ENCODE data around the gene DOK6.

DNA sequence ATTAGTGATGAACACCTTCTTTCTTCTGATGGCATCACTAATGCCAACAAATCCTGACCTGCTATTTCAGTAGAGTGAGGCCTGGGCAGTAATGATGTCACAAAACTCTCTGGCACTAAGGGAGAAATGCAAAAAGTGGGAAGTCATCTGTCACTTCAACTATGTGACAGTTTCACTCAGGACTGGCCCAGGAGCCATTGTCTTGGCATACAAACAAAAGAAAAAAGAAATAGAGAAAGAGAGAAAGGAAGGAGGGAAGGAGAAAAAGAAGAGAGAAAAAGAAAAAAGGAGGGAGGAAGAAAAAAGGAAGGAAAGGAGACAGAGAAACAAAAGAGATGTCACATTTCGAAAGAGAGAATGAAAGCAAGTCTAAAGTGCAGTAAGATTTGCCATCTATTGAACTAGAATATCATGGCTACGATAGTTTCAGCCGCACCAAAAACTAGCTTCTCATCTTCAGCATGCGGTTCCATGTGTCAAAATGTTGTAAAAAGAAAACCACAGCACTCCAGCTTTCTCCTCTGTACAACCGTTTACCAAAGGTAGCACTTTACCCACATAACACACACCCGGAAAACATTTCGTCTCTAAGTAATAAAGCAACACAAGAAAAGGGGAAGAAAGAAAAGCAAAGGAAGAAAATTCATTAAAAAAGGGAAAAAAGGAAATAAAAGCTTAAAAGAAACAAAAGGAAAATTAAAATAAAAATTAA is 496.9 kb downstream of the DOK6 start:
- TF ChIP-seq, protein P1, sequence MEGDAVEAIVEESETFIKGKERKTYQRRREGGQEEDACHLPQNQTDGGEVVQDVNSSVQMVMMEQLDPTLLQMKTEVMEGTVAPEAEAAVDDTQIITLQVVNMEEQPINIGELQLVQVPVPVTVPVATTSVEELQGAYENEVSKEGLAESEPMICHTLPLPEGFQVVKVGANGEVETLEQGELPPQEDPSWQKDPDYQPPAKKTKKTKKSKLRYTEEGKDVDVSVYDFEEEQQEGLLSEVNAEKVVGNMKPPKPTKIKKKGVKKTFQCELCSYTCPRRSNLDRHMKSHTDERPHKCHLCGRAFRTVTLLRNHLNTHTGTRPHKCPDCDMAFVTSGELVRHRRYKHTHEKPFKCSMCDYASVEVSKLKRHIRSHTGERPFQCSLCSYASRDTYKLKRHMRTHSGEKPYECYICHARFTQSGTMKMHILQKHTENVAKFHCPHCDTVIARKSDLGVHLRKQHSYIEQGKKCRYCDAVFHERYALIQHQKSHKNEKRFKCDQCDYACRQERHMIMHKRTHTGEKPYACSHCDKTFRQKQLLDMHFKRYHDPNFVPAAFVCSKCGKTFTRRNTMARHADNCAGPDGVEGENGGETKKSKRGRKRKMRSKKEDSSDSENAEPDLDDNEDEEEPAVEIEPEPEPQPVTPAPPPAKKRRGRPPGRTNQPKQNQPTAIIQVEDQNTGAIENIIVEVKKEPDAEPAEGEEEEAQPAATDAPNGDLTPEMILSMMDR (IDR thresholded peaks at IDR 0.05; ENCODE audit: low read depth, low read length), result no peak
- TF ChIP-seq EZH2phosphoT487 (IDR thresholded peaks at IDR 0.05; ENCODE audit: low read depth), result no peak

All from OCI-LY3 (cell line).